GM11168 (cell line): ENCODE measurements around the gene GRIK3.
"Not testable (repeated sequence)": the region's sequence is repeated elsewhere in the genome, so short reads cannot be mapped to it uniquely, and the experiment has no call there.

ENCODE experiments used
- in situ Hi-C: fragments of 300-500 bp; cut with MboI; formaldehyde crosslinking; loops from one replicate; pipeline ENCODE4 v1.12.0; 2022; ENCODE audit warnings: low sequenced_read_pairs; ENCODE audit not compliant: unreplicated experiment

Gene GRIK3

DNA sequence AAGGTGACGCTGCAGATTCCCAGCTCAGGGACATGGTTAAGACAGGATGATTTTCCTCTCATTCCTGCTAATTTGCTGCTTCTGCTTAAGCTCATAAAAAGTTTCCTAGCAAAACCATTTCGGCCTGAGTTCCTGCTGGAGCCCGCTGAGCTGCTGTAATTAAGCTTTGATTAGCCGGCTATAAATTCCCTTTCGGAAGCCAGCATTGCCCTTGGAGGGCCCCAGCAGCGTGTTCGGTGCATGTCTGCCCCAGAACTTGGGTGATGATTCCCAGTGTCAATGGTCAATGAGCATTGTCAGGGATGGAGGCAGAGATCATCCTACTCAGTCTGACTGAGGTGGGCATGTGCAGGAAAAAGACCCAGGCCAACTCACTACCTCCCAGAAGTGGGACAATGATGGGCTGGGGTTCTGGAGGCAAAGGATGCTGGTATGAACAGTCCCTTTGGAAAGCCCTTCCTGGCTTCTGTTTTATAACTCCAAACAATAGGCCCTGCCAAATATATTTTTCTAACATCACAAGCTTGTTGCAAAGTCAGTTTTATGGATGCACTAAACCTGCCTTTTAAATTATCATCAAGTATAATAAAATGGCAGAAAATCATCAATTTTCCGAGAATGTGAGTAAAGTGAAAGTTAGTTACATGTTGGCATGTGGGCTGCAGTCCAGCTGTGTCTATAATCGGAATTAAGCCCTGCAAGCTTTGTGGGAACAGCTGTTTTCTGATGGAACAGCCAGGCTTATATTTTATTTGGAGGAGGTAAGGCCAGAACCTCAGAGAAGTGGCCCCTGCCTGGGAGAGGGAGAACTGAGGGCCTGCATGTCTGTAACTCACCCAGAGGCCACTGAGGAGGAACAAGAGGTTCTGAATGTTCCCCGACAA is 257.1 kb downstream of the GRIK3 start:
- in situ Hi-C loops, result no loop called here

DNA sequence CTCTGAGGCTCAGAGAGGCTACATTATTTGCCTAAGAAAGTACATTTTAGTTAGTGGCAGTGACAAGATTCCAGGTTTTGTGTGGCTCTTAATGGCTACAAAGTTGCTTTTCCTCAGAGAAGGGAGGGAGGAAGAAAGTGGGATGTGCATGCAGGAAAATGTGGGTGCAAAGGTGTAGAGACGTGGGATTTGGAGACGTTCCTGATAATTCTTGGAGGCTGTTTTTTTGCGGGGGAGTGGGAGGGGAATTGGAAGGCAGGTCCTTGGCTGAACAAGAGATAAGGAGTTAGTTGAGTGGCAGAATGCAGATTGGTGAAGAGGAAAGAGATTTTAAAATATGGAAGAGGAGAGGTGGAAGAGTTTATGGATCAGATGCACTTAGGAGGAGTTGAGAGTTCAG is 258.1 kb downstream of the GRIK3 start:
- in situ Hi-C loops, result no loop called here

DNA sequence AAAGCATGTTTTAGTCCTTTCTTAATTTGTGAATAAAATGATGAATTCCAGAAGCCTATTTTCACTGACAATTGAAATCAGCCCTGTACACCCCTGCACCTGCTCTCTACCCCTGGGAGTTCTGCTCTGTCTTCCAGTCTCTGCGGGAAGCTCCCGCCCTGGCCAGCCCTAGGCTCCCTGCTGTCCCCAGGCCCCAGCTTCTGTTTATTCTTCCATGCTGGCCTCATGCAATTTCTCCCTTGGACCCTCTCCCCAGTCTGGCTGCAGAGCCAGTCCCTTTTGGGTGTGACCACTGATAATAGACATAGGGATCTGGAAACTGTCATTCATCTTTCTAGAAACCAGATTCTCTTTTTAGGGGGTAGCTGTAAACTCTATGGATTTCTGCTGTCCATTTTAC is 258.6 kb downstream of the GRIK3 start:
- in situ Hi-C loops, result no loop called here

DNA sequence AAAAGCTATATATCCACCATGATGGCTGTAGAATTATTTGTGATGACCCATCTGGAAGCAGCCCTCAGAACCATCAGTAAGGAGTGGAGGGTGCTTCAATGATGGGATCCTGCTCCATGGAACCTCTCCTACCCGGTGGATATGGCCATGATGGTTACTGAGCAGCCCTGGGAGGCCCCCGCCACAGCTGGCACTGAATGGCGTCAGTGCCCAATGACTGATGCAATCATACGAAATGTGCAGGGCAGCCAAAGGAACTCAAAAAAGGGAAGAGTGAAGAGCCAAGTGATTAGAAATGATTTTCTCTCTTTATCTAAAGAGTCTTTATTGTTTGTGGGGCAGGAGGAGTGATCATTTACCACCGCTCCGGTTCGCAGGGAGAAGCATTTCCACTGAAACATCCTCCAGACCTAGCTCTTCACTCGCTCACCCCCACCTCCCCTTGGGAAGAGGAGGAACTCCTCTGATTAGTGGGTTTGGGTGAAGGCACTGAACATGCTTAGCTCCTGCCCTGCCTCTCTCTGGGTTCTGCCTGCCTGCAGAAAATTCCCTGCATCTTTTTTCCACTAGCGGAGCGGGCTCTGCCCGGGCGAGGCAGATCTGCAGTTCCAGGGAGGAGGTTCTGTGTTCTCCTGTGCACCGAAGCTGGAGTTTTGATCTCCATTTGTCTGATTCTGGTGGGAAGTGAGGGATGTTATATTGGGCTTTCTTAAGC is 260.3 kb downstream of the GRIK3 start:
- in situ Hi-C loops, result no loop called here

DNA sequence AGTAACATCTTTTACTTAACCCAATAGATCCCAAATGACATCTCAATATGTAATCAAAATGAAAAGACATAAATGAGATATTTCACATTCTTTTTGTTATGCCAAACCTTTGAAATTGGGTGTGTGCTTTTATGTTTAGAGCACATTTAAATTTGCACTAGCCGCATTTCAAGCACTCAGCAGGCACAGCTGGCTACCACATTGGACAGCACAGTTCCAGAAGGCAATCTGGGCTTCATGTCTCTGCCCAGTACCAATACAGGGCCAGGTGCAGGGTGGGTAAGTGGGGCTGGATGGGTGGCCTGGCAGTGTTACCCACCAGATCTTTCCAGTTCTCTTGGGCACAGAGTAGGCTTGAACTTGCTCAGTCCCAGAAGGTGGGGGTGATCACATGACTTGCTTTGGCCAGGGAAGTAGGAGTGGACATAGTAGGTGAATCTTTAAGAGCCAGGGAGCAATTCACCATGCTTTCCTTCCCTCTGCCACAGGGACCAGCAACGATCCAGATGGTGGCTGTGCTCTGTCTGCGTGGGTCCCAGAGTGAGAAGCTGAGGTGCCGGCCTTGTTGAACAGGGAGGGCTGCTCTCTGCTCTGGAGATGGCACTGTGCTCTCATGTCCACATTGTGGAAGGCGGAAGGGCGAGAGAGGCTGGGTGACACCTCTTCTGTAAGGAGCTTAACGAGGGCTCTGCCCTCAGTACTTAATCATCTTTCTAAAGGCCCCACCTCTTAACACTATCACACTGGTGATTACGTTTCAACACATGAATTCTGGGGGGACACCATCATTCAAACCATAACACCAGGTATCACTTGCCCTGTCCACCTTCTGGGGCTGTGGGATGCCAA is 261.4 kb downstream of the GRIK3 start:
- in situ Hi-C loops, result no loop called here

DNA sequence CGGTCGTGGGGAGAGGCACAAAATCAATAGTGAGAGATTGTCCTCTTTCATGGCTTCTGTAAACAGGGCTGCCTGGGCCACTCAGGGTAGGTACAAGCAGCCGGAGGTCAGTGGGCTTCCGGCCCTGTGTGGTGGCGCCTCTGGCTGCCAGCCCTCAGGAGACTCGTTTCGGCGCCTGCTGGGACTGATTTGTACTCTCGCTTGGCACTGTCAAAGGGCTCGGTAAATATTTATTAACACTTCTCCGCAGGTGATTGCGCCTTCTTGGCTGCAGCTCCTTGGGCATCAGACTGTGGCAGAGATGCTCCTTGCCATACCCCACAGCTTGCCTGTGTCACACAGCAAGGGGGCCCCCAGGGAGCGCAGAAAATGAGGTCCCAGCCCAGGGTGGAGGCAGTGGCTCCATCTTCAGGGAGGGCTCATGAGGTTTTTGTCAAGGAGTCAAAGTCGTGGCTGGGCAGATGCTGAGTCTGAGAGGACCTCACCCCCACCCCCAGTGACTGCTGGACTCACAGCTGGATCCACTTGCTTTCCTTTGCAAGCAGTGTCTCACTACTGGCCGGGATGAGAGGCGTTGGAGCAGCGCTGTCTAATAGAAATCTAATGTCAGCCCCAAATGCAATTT is 262.5 kb downstream of the GRIK3 start:
- in situ Hi-C loops, result no loop called here

DNA sequence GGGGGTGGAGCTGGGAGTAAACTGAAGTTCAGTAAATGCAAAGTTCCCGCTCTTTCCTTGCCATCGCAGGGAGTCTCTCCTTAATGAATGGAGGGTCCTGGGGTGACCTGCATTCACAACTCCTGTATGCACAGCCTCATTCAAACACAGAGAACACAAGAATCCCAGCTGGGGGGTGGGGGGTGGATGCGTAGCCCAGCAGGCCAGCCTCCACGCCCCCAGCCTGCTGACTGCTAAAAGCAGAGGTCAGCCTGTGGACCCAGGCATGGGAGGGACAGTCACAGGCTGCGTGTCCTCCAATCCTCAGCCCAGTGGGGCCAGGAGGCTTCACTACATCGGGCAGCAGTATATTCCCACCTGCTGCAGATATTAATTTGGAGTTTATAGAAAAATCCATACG is 263.1 kb downstream of the GRIK3 start:
- in situ Hi-C loops, result no loop called here

DNA sequence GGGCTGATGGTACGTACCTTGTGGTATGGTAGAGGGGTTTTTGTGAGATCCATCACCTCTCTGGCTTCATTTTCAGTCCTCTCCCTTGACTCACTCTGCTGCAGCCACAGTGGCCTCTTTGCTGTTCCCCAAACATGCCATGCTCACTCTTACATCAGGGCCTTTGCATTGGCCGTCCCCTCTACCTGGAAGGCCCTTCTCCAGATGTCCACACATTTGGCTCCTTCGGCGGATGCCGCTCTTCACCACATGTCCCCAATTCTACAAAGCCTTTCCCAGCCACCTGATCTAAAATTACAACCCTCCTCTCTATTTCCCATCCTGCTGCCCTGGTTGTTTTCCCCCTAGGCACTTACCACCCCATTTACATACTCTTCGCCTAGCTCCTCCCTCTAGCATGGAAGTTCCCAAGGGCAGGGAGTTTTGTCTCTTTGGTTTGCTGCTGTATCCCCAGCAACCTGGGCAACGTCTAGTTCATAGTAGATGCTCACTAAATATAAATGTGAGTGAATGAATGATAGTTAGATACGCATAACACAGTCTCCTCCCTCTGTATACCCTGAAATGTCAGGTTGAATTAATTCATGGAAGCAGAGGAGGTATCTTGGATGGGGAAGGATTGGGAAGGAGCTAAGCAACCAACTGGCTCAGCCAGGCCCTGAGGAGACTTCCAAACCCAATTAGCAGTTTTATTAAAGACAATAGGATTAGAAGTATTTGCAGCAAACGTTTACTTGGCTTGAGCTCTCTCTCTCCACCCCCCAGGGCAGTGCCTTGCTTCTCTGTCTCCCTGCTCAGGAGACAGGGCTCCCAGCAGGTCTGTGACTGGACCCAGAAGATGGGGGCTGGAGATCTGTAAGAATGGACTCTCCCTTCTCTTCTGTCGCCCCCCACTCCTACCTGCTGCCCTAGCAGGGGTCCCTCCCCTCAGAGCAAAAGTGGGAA is 264.2 kb downstream of the GRIK3 start:
- in situ Hi-C loops, result no loop called here

DNA sequence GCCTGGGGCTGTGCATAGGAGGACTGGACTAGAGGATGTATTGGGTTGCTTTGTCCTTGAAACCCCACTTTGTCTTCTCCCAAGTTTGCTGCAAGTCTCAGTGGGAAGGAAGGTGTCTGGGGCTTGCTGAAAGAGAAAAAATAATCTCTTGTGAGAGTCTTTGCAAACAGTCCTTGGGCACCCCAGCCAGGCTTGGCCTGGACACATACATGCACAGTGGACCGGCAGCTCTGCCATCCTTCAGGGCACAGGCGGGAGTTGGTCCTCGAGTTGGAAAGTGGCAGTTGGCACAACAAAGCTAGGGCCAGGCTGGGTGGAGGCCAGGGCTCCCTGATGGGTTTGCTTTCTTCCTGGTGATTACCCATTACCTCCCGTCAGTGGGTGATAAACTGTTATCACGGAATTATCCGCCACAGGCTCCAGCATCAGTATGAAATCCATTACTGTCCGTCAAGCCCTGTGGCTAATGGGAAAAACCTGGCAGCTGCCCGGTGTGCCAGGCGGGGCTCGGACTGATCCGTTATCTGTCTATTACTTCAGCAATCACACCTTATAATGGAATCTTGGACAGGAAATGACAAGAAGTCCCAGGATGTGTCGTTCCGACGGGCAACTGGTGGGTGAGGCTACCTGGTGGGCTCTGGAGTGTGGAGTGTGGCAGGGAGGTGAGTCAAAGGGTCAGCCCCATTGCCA is 265.7 kb downstream of the GRIK3 start:
- in situ Hi-C loops, result no loop called here

DNA sequence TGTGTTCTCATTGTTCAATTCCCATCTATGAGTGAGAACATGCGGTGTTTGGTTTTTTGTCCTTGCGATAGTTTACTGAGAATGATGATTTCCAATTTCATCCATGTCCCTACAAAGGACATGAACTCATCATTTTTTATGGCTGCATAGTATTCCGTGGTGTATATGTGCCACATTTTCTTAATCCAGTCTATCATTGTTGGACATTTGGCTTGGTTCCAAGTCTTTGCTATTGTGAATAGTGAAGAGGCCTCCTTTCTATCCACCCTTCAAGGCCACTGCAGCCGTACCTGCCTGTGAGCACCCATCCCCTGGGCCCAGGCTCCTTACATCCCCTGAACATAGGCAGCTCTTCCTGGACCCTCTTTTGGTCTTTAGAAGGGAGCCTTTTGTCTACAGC is 266.9 kb downstream of the GRIK3 start:
- in situ Hi-C loops, result not testable (repeated sequence)

DNA sequence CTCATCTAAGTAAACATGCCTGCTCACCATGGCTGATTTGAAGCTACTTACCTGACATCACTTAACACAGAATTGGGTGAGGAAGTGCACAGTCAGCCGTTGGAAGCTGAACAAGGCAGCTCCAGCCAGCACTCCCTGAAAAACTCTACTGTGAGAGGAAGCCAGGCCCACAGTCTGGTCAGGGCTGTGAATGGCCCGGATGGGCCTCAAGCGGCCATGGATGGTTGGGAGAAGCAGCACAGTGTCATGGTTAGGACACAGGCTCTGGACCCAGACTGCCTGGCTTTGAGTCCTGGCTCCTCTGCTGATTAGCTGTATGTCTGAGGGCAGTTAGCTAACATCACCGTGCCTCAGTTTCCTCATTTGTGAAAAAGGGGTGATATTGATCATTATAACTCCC is 267.8 kb downstream of the GRIK3 start:
- in situ Hi-C loops, result no loop called here

DNA sequence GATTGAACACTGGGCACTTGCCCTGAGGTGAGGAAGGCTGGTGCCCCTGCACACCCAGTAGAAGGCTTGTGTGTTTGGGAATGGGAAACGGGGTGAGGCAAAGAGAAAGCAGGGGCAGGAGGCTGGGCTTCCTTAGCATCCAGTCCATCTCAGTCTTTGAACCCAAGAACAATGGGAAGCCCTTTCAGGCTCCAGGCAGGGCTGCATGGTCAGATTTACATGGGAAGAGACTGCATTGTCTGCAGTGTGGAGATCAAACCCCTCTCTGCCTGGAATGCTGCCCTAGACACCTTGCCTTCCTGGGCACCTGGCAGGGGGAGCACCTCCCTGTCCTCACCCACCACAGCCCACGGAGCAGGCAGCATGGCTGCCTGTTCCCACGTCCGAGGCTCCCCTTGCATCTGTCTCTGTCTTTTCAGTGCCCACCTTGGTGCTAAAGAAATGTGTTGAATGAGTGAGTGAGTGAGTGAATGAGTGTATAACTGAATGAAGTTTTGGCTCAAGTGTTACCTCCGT is 268.5 kb downstream of the GRIK3 start:
- in situ Hi-C loops, result no loop called here

DNA sequence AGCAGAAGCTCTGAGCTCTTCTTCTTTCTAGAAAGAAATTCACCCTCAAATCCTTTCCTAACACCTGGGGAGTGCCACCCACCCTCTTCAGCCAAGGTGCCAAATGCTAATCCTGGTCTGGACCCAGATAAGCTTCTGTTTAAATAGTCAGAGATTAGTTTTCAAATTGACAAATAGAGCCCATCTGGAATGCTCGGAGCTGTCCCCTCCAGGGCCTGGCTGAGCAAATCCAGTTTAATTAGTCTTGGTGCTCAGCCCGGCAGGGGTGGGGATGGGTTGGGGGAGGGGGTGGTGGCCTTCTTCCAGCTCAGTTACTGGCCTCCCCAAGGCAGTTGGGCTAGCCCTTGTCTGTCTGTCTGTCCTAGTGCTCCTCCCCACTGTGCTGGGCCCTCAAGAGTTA is 269.5 kb downstream of the GRIK3 start:
- in situ Hi-C loops, result no loop called here

DNA sequence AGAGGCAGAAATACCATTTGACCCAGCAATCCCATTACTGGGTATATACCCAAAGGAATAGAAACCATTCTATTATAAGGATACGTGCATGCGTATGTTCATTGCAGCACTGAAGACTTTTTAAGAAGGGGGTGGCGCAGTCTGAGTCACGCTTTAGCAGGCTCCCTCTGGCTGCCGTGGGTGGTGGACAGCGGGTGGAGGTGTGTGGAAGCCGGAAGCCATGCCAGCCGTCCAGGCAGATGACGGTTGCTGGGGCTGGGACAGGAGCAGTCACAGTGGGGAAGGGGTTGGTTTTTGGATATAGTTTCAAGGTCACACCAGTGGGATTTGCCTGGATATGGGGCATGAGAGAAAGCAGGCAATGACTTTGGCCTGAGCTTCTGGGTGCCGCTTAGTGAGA is 270.5 kb downstream of the GRIK3 start:
- in situ Hi-C loops, result no loop called here

DNA sequence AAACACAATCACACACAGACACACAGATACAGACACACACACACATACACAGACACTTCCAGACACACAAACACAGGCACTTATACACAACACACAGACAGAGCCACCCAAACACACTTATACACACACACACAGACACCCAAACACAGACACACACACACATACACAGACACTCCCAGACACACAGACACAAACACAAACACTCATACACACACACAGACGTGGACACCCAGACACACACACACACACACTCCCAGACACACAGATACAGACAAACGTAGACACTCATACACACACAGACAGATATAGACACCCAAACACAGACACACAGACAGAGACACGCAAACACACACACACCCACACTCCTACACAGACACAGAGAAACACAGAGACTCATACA is 272.1 kb downstream of the GRIK3 start:
- in situ Hi-C loops, result no loop called here

DNA sequence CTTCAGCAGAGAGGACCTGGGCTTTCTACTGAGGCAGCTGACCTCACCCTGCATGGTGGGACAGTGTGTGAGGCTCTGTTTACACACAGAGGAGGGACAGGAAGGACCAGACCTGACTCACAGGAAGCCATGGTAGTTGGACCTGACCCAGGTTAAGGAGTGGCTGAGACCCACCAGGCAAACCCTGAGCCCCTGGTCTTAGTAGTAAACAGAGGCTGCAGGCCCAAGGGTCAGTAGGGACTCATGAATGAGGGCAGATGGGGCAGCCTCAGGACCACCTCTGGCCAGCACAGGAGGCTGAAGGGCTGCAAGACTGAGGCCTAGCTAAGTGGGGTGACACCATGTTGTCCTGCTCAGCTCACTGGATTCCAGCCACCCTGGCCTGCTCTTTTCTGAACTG is 273.2 kb downstream of the GRIK3 start:
- in situ Hi-C loops, result no loop called here

DNA sequence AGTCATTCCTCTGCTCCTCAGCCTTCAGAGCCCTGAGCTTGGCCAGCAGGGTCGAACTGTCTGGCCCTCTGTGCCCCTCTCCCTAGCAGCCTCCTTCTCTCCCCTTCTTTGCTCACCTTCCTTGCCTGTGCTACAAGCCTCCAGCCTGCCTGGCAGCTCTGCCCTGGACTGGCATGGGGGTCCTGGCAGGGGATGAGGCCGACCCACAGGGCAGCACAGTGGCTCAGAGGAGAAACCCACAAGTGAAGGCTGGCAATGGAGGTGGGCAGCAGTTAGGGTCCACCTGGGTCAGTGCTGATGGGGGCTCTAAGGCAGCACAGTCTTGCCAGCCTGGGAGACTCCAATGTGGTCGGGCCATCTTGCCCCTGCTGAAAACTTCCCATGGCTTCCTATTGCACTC is 274.2 kb downstream of the GRIK3 start:
- in situ Hi-C loops, result no loop called here

DNA sequence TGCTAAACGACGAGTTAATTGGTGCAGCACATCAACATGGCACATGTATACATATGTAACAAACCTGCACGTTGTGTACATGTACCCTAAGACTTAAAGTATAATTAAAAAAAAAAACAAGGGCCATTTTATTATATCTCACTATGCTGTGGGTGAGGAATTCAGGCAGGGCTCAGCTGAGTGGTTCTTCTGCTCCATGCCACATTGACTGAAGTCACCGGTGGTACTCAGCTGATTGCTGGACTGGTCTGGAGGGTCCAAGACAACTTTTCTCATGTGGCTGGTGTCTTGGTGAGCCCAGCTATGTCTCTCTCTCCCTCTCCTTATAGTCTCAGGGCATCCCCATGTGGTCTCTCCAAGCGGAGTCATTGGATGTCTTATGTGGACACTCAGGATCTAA is 275.0 kb downstream of the GRIK3 start:
- in situ Hi-C loops, result no loop called here
